ENCODE results near the gene RPS2.
"Not testable (repeated sequence)": the region's sequence is repeated elsewhere in the genome, so short reads cannot be mapped to it uniquely, and the experiment has no call there.

The RPS2 gene

GRCh38 chr16:1942810-1943726, 21.6 kb downstream of the RPS2 start, which contains the start of gene MSRB1:
MSRB1 (minus strand) TSS chr16:1943199; CDS start chr16:1943156, 43 bp downstream.
- FAIRE-seq (peak; percentile 100), DNase-seq (ENCODE audit: insufficient read length) (peak; percentile 100)
- 0 out of 2 replicates have a peak, but pooled peaks have one; percentile 43 for TF ChIP-seq TAF1 (IDR thresholded peaks at IDR 0.05; ENCODE audit: borderline replicate concordance, low read depth, low read length)
- peak; percentile 82 for TF ChIP-seq POLR2A (IDR thresholded peaks at IDR 0.05; ENCODE audit: low read depth, low read length)
- peak; percentile 53; the same call in 1 of the 2 replicates for TF ChIP-seq POLR2AphosphoS5 (IDR thresholded peaks at IDR 0.05; ENCODE audit: low read depth, low read length)

- TF ChIP-seq POLR2A (IDR thresholded peaks at IDR 0.05; ENCODE audit: low read depth, low read length), result no peak
- TF ChIP-seq POLR2AphosphoS5 (IDR thresholded peaks at IDR 0.05; ENCODE audit: low read depth, low read length), result no peak
- no peak for TF ChIP-seq TAF1 (IDR thresholded peaks at IDR 0.05; ENCODE audit: borderline replicate concordance, low read depth, low read length)
- FAIRE-seq (peak; percentile 48), DNase-seq (ENCODE audit: insufficient read length) (no peak)
Observed at GRCh38 chr16:1942047-1942809, 22.4 kb downstream of the RPS2 start.

- FAIRE-seq (no peak), DNase-seq (ENCODE audit: insufficient read length) (no peak)
- TF ChIP-seq POLR2AphosphoS5 (IDR thresholded peaks at IDR 0.05; ENCODE audit: low read depth, low read length) (no peak), TAF1 (IDR thresholded peaks at IDR 0.05; ENCODE audit: borderline replicate concordance, low read depth, low read length) (no peak), POLR2A (IDR thresholded peaks at IDR 0.05; ENCODE audit: low read depth, low read length) (no peak)
Observed at GRCh38 chr16:1941162-1942046, 23.2 kb downstream of the RPS2 start.

GRCh38 chr16:1940273-1941161, 24.1 kb downstream of the RPS2 start:
- DNase-seq (ENCODE audit: insufficient read length), result no peak
- TF ChIP-seq POLR2A (IDR thresholded peaks at IDR 0.05; ENCODE audit: low read depth, low read length) (no peak), POLR2AphosphoS5 (IDR thresholded peaks at IDR 0.05; ENCODE audit: low read depth, low read length) (no peak), TAF1 (IDR thresholded peaks at IDR 0.05; ENCODE audit: borderline replicate concordance, low read depth, low read length) (no peak)
- FAIRE-seq, result no peak

- FAIRE-seq; DNase-seq (ENCODE audit: insufficient read length): not testable (repeated sequence)
Observed at GRCh38 chr16:1939833-1940232, 24.8 kb downstream of the RPS2 start.

GRCh38 chr16:1938910-1939309, 25.7 kb downstream of the RPS2 start:
- FAIRE-seq (no peak), DNase-seq (ENCODE audit: insufficient read length) (no peak)
- TF ChIP-seq POLR2AphosphoS5 (IDR thresholded peaks at IDR 0.05; ENCODE audit: low read depth, low read length) (no peak), POLR2A (IDR thresholded peaks at IDR 0.05; ENCODE audit: low read depth, low read length) (no peak), TAF1 (IDR thresholded peaks at IDR 0.05; ENCODE audit: borderline replicate concordance, low read depth, low read length) (no peak)

GRCh38 chr16:1938316-1938715, 26.3 kb downstream of the RPS2 start:
- no peak for DNase-seq (ENCODE audit: insufficient read length)
- TF ChIP-seq POLR2AphosphoS5 (IDR thresholded peaks at IDR 0.05; ENCODE audit: low read depth, low read length), result no peak
- TF ChIP-seq POLR2A (IDR thresholded peaks at IDR 0.05; ENCODE audit: low read depth, low read length), result no peak
- TF ChIP-seq TAF1 (IDR thresholded peaks at IDR 0.05; ENCODE audit: borderline replicate concordance, low read depth, low read length), result no peak
- FAIRE-seq, result no peak

- DNase-seq (ENCODE audit: insufficient read length) (no peak), FAIRE-seq (no peak)
- no peak for TF ChIP-seq POLR2A (IDR thresholded peaks at IDR 0.05; ENCODE audit: low read depth, low read length)
- TF ChIP-seq TAF1 (IDR thresholded peaks at IDR 0.05; ENCODE audit: borderline replicate concordance, low read depth, low read length), result no peak
- no peak for TF ChIP-seq POLR2AphosphoS5 (IDR thresholded peaks at IDR 0.05; ENCODE audit: low read depth, low read length)
Observed at GRCh38 chr16:1936945-1937479, 27.6 kb downstream of the RPS2 start.

GRCh38 chr16:1933097-1933661, 31.4 kb downstream of the RPS2 start:
- no peak for TF ChIP-seq TAF1 (IDR thresholded peaks at IDR 0.05; ENCODE audit: borderline replicate concordance, low read depth, low read length)
- DNase-seq (ENCODE audit: insufficient read length) (no peak), FAIRE-seq (no peak)

Measured in GM12892 (cell line).